ENCODE results near the gene LMO7.

The LMO7 gene

GRCh38 chr13:75806117-75806516 lies 170.0 kb downstream of the LMO7 start:
- no peak for DNase-seq

GRCh38 chr13:75811361-75811760 lies 175.2 kb downstream of the LMO7 start:
- no peak for DNase-seq

GRCh38 chr13:75811841-75812240 lies 175.7 kb downstream of the LMO7 start:
- DNase-seq: no peak

GRCh38 chr13:75812751-75813181 lies 176.6 kb downstream of the LMO7 start:
- no peak for DNase-seq

GRCh38 chr13:75813323-75813722 lies 177.2 kb downstream of the LMO7 start:
- DNase-seq: no peak

DNA sequence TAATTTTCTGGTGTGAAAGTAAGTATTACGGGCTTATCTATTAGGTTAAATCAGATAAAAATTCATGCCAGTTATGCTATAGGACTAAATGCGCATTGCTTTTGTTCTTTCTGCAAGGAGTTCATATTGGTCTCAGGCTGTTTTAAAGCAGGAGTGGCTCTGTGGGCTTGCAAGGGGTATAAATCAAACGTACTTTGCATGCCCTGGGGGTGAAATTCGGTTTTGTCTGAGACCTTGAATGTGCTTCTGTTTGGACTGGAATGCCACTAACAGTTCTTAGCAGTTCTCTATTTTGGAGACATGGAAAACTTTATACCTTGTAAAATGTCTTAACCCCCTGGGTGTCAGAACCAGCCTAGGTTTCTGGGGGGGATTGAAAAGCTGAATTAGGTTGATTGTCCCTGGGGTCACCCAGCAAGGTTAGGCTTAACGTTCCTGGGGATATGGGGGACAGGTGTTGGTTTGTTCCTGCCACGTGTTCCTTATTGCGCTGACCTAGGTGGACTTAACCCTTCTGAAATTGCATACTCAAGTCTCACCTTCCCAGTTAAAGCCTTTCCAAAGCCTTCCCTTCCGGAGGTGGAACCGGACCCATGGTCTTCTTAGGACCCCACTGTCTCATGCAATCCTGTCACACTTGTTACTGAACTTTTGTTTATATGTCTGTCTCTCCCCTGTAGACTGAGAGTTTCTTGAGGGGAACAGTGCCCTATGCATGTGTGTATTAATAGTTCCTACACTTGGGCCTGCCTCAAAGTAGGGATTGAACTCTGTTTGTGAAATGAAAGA lies 182.2 kb downstream of the LMO7 start:
- DNase-seq: no peak

DNA sequence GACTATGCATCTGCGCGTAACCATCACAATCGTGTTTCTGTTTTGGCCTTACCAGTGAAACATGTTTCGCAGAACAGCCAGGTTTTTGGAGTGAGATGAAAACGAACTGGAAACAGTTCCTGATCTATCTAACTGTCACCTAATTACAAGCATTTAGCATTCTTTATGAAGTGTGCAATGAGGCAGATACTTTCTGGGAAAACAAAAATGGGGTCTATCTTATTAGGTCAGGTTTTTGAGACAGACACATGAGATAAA lies 182.8 kb downstream of the LMO7 start:
- DNase-seq: no peak

DNA sequence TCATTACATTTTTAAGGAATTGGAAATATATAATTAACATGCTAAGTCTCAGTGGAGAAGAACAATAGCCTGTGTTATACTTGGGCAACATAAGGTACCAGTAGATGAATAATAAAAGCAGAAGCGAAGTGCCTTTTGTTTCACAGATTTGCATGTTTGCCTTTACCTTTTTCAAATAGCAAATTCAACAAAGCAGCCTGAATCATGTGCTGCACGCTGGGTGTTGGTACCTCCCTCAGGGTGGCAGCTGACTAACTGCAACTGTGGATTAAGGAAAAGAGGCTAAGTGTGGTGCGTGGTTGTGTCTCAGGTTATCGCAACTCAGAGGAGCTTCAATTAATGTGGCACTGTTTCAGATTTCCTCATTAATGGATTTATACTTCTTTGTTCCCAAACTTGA lies 189.0 kb downstream of the LMO7 start:
- DNase-seq: no peak

DNA sequence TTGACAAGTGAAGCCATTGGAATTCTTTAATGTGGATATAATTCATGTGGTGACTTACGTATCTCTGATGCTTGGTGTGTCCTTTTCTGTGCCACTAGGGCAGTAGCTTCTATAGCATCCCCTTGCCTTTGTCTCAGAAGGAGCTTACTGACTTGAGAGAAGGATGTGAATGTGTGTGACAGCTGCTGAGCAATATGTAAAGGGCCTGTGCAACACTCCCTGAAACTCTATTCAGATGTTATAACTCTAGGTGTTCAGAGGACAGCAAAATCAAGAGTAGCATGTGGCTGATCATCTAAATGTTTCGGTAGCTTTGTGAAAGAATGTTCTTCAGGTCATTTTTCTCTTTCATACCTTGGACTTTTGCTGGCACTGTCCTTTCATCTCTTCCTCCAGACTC lies 189.5 kb downstream of the LMO7 start:
- DNase-seq: no peak

GRCh38 chr13:75826391-75826790 lies 190.3 kb downstream of the LMO7 start:
- no peak for DNase-seq

DNA sequence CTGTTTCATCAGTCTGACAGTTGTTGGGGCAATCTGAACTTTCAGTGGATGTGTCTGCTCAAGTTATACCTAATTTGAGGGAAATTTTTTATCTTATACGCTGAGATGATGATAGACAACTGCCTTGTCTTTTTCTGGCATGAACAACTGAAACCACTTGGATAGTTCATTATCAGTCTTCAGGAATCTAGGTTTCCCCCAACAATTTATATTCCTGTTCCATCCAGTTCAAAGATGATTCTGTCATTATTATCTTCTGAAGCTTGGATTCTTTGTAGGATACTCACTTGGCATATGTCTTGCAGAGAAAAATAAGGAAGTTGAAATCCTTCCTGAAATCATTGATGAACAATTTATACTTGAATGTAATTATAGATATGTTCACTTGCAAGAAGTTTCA lies 193.7 kb downstream of the LMO7 start:
- no peak for DNase-seq

- no peak for DNase-seq
Observed at GRCh38 chr13:75830842-75831241, 194.7 kb downstream of the LMO7 start.

- DNase-seq: no peak
Observed at GRCh38 chr13:75831389-75831788, 195.3 kb downstream of the LMO7 start.

DNA sequence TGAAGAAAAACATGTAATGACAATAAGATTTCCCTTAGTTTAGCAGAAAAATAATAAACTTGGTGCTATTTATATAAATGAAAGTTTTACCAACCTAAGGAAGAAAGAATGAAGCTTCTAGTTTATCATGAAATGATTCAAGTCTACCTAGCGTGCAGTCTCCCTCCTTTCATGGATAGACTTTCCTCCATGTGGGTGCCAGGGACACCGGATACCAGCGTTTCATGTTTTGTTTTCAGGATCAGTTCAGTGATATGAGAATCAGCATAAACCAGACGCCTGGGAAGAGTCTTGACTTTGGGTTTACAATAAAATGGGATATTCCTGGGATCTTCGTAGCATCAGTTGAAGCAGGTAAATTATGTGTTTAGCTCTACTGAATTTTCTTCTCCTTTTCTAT lies 196.7 kb downstream of the LMO7 start:
- no peak for DNase-seq

DNA sequence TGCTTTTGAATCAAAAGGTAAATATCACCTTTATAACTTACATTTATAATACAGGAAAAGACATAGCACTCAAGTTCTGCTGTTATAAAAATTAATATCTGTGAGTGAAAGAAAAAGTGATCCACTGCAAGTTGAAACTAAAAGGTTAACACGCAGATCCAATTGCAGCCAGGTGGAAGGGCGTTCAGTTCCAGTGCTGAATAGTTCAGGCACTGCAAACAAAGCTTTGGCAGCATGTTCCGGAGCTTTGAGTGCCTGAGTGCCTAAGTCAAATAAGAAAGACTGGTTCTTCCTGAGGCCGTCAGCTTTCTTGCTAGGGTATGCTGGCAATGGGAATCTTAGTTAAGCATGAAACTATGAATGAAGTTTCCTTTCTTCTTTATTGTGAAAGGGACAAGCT lies 200.3 kb downstream of the LMO7 start:
- no peak for DNase-seq

GRCh38 chr13:75838366-75839005 lies 202.4 kb downstream of the LMO7 start:
- no peak for DNase-seq

- DNase-seq: no peak
Observed at GRCh38 chr13:75839406-75839805, 203.3 kb downstream of the LMO7 start.

GRCh38 chr13:75841905-75842304 lies 205.8 kb downstream of the LMO7 start:
- DNase-seq: no peak

- DNase-seq: no peak
Observed at GRCh38 chr13:75843074-75843473, 206.9 kb downstream of the LMO7 start.

- DNase-seq: no peak
Observed at GRCh38 chr13:75843991-75844390, 207.9 kb downstream of the LMO7 start.

- DNase-seq: no peak
Observed at GRCh38 chr13:75847588-75847987, 211.5 kb downstream of the LMO7 start.

- DNase-seq: no peak
Observed at GRCh38 chr13:75850916-75851315, 214.8 kb downstream of the LMO7 start.

DNA sequence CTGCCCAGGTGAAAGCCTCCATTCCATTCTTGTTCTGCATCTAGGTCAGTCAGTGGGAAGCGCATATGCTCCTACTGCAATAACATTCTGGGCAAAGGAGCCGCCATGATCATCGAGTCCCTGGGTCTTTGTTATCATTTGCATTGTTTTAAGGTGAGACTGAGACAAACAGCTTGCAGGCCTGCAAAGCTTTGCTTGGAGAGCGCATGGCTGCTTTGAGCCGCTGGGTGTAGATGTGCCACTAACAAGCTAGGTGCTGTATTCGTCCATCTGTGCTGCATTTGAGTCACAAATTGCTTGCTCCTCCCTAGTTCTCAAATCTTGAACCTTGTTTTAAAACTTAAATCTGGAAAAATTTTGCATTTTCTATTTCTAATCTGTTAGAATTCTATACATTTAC lies 219.1 kb downstream of the LMO7 start:
- no peak for DNase-seq

GRCh38 chr13:75855847-75856246 lies 219.7 kb downstream of the LMO7 start:
- DNase-seq: no peak

DNA sequence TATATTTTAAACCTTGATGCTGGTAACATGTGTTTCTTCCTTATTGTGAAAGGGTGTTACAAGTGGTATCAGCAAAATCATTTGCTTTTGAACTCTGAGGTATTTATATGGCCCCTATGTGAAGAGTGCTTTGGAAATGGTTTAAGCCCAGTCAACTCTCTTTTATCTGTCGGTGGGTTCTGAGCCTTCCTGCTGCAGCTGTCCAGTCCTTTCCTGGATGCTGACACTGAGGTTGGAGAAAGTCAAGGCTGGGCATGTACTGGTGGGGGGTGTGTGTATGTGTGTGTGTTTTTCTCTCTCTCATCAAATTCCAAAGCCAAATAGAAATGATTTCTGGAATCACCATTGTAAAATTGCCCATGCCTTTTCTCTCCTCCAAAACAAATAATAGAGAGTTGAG lies 221.2 kb downstream of the LMO7 start:
- no peak for DNase-seq
